GM18502 (cell line): ENCODE results near the gene STAP2.
"Not testable (repeated sequence)": the region's sequence is repeated elsewhere in the genome, so short reads cannot be mapped to it uniquely, and the experiment has no call there.

Experiments
- ATAC-seq: cut with Tn5 transposase; IDR thresholded peaks from one replicate; pipeline ENCODE4 v1.9.1; 2021; ENCODE audit warnings: mild to moderate bottlenecking; ENCODE audit not compliant: unreplicated experiment, poor library complexity

The STAP2 gene

DNA sequence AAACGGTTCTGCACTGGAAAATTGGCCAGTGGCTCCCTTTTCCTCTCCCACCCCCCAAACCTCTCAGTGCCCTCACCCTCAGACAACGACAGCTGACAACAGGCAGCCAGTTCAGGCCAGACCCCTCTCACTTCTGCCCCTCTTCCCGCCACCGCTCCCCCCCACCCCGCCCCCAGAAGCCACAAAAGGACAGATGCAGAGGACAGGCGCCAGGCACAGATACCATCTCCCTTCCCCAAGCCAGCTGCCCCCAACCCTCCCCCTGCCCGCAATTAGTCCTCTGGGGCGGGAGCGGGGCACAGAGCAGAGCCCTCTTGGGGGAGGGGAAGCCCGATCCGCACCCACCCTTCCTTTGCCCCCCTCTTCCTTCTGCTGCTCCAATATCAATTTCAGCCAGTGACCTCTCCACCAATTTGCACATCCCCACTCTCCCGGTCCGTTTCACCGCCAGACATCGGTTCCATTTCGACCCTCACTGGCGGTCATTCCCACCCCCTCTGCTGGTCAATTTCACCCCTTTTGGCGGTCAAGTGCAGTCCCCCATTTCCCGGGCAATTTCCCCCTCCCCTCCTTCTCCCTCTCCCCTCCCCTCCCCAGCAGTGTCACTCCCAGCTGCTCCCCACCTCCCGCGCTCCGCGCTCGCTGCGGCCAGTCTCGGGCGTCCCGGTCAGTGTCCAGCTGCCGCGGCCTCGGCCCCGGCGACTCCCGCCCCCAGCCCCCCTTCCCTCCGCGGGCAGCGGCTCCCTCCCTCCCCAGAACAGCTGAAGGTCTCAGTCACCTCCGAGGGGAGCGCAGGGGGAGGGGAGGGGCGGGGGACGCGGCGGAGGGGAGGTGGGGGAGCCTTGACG lies 60.0 kb downstream of the STAP2 start, which contains the start of gene SHD:
Gene SHD, plus strand, starts transcription at position 848 of the 848 bp plus-strand sequence. CDS start 798 bp downstream, outside the sequence.
- no peak for ATAC-seq

- ATAC-seq: no peak
Measured at GRCh38 chr19:4278010-4278409, 60.6 kb downstream of the STAP2 start.

DNA sequence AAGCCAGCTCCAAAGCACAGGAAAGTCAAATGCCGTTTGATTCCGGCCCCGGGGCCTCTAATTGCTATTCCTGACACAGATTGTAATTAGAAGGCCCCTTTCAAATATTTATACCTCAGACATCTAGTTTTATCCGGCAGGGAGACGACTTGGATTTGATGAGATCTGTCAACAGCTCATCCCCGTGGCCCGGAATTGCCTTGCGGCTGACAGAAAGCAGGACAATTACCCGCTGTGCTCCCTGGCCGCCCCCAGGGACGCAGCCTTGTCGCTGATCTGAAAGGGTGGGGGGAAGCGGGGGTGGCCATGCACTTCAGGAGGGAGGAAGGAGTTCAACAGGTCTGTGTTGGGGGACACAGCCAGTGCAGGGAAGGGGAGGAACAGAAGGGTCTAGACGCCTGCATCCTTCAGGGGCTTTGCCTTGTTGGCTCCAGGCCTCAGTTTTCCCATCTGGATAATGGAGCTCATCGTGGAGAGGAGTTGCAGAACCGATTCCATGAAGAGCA lies 61.4 kb downstream of the STAP2 start:
- ATAC-seq: no peak

GRCh38 chr19:4274321-4274686 lies 64.3 kb downstream of the STAP2 start:
- ATAC-seq: not testable (repeated sequence)
